CD4-positive, CD25-positive, alpha-beta regulatory T cell (primary cell): Measurements from ENCODE around the gene LZTFL1. TPM values are rescaled to one million over a fixed set of nuclear protein-coding genes. Genes with fewer than 3 reads are reported as not detected.
A peak's percentile ranks its signal among the peaks of the same experiment; 100 is the strongest.

Experiments used
- ATAC-seq, 2 donors: fragments of 150-1000 bp; cut with Tn5 transposase; one replicate each; pipeline ENCODE4 v1.10.0; 2021; ENCODE audit warnings: low read depth in 2 of 2, moderate number of reproducible peaks in 2 of 2, moderate library complexity in 1 of 2
- DNase-seq, 3 donors: peaks; one replicate each; pipeline versions ENCODE4 v3.0.0 to v3.0.0-alpha.2; 2012 to 2022; ENCODE audit warnings: mixed read lengths in 1 of 3
- H3K27ac ChIP-seq: one replicate; pipeline ENCODE4 v1.7.0; 2013; ENCODE audit warnings: mild to moderate bottlenecking, low read length; ENCODE audit not compliant: insufficient read depth, poor library complexity, severe bottlenecking
- H3K27me3 ChIP-seq: one replicate; pipeline ENCODE4 v1.7.0; 2013; ENCODE audit warnings: low read length; ENCODE audit not compliant: control insufficient read depth, insufficient read depth
- H3K36me3 ChIP-seq: one replicate; pipeline ENCODE4 v1.7.0; 2013; ENCODE audit warnings: mild to moderate bottlenecking, low read length, moderate library complexity; ENCODE audit not compliant: control insufficient read depth, insufficient read depth
- H3K4me1 ChIP-seq: 2 replicates; pipeline ENCODE4 v1.7.0; 2013; ENCODE audit warnings: mild to moderate bottlenecking, low read length; ENCODE audit not compliant: insufficient read depth, control insufficient read depth, poor library complexity, severe bottlenecking
- H3K4me3 ChIP-seq: one replicate; pipeline ENCODE4 v1.7.0; 2013; ENCODE audit warnings: low read depth, mild to moderate bottlenecking, low read length, moderate library complexity
- H3K9me3 ChIP-seq, 2 experiments: 1 replicate in 1 of 2; 2 replicates in 1 of 2; pipeline ENCODE4 v1.7.0; 2013; ENCODE audit warnings: low read length in 2 of 2, mild to moderate bottlenecking in 1 of 2, moderate library complexity in 1 of 2; ENCODE audit not compliant: control insufficient read depth in 2 of 2
- H3K27ac Mint-ChIP-seq, 3 donors: one replicate each; pipeline ENCODE4 v1.8.0; 2020 to 2022; ENCODE audit warnings: mild to moderate bottlenecking in 3 of 3, mixed read lengths in 3 of 3, moderate library complexity in 2 of 3
- H3K27me3 Mint-ChIP-seq: one replicate; pipeline ENCODE4 v1.8.0; 2022; ENCODE audit warnings: mild to moderate bottlenecking, mixed read lengths
- H3K36me3 Mint-ChIP-seq: one replicate; pipeline ENCODE4 v1.8.0; 2020; ENCODE audit warnings: mixed read lengths
- H3K4me1 Mint-ChIP-seq, 4 donors: one replicate each; pipeline ENCODE4 v1.8.0; 2020 to 2022; ENCODE audit warnings: mixed read lengths in 4 of 4, mild to moderate bottlenecking in 1 of 4
- H3K4me3 Mint-ChIP-seq, 4 donors: one replicate each; pipeline ENCODE4 v1.8.0; 2020 to 2022; ENCODE audit warnings: mild to moderate bottlenecking in 4 of 4, mixed read lengths in 4 of 4, moderate library complexity in 3 of 4
- H3K9me3 Mint-ChIP-seq, 7 donors: one replicate each; pipeline ENCODE4 v1.8.0; 2020 to 2022; ENCODE audit warnings: mixed read lengths in 7 of 7, mild to moderate bottlenecking in 3 of 7, moderate library complexity in 2 of 7
- polyA plus RNA-seq, 4 donors: library from polyadenylated mRNA; unstranded; fragments of 300-500 nt; fragmentation: Illumina TruSeq; gene quantifications; one replicate each; pipeline ENCODE4 v1.2.3, GENCODE V29; 2021
- total RNA-seq: library from RNA; stranded (reverse); gene quantifications from one replicate; pipeline ENCODE4 v1.2.3, GENCODE V29; 2022

Gene LZTFL1
- total and polyA plus RNA-seq, 5 donors from 2014 or later: 6.4 to 14.6 (median 11.1) TPM

- Mint-ChIP-seq H3K9me3 (no peaks in the 10 kb centered on the region), H3K4me1 (peaks cover 0 to 17% (median 6%) of the 10 kb centered on the region in 4 donors), H3K36me3 (no peaks in the 10 kb centered on the region), H3K4me3 (peak overlapping the region in 3 of 4 donors; percentile 44 to 61 (median 47)), H3K27me3 (peaks cover 74% of the 10 kb centered on the region), H3K27ac (no peak overlapping the region)
- H3K27me3 ChIP-seq: peaks cover 48% of the 10 kb centered on the region
- ATAC-seq (no peak), DNase-seq (no peak)
- no peaks in the 10 kb centered on the region for H3K36me3 ChIP-seq
- H3K9me3 ChIP-seq: no peaks in the 10 kb centered on the region
- no peak overlapping the region for H3K4me3 ChIP-seq
- H3K27ac ChIP-seq: no peak overlapping the region
- H3K4me1 ChIP-seq: peaks cover 18% of the 10 kb centered on the region
Observed at GRCh38 chr3:45796902-45797637, 44.8 kb downstream of the LZTFL1 start.

DNA sequence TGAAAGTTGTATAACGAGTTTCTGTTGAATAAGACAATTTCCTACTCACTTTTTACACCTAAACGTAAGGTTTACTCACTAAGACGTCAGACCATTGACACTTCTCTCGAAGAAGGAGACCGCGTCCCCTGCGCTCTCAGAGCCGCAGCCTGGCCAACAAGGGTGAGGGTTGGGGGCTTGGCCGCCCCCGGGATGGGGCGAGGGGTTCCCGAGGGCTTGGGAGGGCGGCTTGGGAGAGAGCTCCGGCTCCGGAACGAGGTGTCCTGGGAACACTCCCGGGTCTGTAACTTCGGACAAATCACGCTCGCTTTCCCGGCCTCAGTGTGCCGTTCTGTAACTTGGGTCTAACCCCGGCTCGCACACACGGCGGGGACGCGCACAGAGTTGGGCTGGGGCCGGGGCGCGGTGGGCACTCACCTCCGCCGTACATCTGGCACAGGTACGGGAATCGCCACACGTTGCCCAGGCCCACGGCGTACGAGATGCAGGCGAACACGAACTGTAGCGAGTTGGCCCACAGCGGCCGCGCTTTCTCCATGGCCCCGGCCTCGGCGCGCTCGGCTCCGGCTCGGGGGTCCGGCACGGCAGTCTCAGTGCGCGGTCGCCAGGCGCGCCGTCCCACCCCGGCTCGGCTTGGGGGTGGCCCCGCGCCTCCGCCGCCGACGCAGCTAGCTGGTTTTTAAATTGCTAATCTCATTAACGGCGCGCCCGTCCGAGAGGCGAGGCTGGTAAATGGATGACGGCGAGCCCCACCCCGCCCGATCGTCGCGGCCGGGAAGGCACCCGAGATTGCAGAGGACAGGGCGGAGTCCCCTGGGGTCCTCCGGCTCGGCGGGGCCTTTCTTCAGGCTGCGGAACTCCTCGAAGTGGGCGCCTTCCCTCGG is 45.8 kb downstream of the LZTFL1 start, which contains the start of gene SLC6A20:
SLC6A20 (minus strand) TSS at position 655 of the 884 bp plus-strand sequence; CDS start at position 538, 117 bp downstream.
- DNase-seq: peak in 2 of 3 donors; percentile 12 to 18
- no peaks in the 10 kb centered on the region for H3K9me3 Mint-ChIP-seq
- H3K4me3 Mint-ChIP-seq: peak within 1 kb of the TSS; percentile 47 to 92 (median 79)
- no peak within 1 kb of the TSS for H3K27ac ChIP-seq
- no peaks in the 10 kb centered on the region for H3K9me3 ChIP-seq
- H3K4me1 ChIP-seq: peaks cover 18% of the 10 kb centered on the region
- H3K27me3 Mint-ChIP-seq: peaks cover 83% of the 10 kb centered on the region
- H3K4me3 ChIP-seq: peak within 1 kb of the TSS; percentile 69
- no peaks in the 10 kb centered on the region for H3K36me3 Mint-ChIP-seq
- ATAC-seq: no peak
- H3K4me1 Mint-ChIP-seq: peaks cover 0 to 17% (median 6%) of the 10 kb centered on the region in 4 donors
- peaks cover 48% of the 10 kb centered on the region for H3K27me3 ChIP-seq
- peak within 1 kb of the TSS in 1 of 3 donors; percentile 82 for H3K27ac Mint-ChIP-seq
- no peaks in the 10 kb centered on the region for H3K36me3 ChIP-seq

DNA sequence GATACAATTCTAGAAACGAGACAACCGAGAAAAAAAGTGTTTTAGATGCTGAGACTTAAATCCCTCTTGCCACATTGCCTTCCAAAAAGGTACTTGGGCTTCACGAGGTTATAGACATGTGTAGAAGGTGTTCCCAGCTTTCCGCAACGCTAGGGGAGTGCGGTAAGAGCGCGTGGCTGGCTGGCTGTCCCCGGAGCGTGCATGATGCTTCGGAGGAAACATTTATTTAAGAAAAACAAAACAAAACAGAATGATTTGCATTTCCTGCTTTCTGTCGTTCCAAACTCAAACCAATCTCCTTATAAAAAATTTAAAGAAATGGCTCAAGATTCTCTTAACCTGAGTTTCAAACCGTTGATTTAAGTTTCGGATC is 46.4 kb downstream of the LZTFL1 start:
- peaks cover 18% of the 10 kb centered on the region for H3K4me1 ChIP-seq
- DNase-seq: no peak
- no peaks in the 10 kb centered on the region for H3K9me3 ChIP-seq
- peaks cover 48% of the 10 kb centered on the region for H3K27me3 ChIP-seq
- H3K36me3 Mint-ChIP-seq: no peaks in the 10 kb centered on the region
- peak overlapping the region; percentile 69 for H3K4me3 ChIP-seq
- H3K9me3 Mint-ChIP-seq: peaks cover 0 to under 1% (median 0%) of the 10 kb centered on the region in 7 donors
- peaks cover 87% of the 10 kb centered on the region for H3K27me3 Mint-ChIP-seq
- H3K27ac ChIP-seq: no peak overlapping the region
- H3K4me1 Mint-ChIP-seq: peaks cover 0 to 17% (median 6%) of the 10 kb centered on the region in 4 donors
- peak overlapping the region; percentile 46 to 92 (median 79) for H3K4me3 Mint-ChIP-seq
- peak overlapping the region in 1 of 3 donors; percentile 82 for H3K27ac Mint-ChIP-seq
- no peaks in the 10 kb centered on the region for H3K36me3 ChIP-seq
- ATAC-seq: no peak

DNA sequence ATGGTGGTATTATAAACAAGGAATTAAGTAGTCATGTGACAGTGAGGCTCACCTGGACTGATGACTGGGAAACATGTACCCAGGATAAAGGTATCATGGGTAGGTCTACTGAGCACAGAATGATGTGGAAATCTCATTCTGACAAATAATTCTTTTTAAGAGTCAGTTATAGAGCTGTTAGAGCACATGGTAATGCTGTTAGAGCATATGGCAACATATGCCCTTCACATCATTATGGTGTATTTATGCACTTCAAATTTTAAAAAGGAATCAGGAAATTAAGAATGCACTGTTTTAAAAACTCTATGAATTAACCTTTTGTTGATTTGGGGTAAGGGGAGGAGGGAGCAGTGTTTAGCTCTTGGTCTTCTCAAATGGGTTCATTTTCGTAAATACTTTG is 47.3 kb downstream of the LZTFL1 start:
- H3K4me3 Mint-ChIP-seq: peak overlapping the region in 1 of 4 donors; percentile 52
- H3K4me1 ChIP-seq: peaks cover 18% of the 10 kb centered on the region
- peaks cover 0 to 4% of the 10 kb centered on the region in 2 experiments for H3K9me3 ChIP-seq
- H3K27me3 Mint-ChIP-seq: peaks cover 87% of the 10 kb centered on the region
- peaks cover 0 to 17% (median 6%) of the 10 kb centered on the region in 4 donors for H3K4me1 Mint-ChIP-seq
- DNase-seq (no peak), ATAC-seq (no peak)
- no peak overlapping the region for H3K27ac Mint-ChIP-seq
- no peak overlapping the region for H3K4me3 ChIP-seq
- H3K36me3 Mint-ChIP-seq: no peaks in the 10 kb centered on the region
- no peaks in the 10 kb centered on the region for H3K36me3 ChIP-seq
- no peak overlapping the region for H3K27ac ChIP-seq
- peaks cover 48% of the 10 kb centered on the region for H3K27me3 ChIP-seq
- peaks cover 0 to 7% (median 3%) of the 10 kb centered on the region in 7 donors for H3K9me3 Mint-ChIP-seq

- H3K4me1 ChIP-seq: peaks cover 18% of the 10 kb centered on the region
- Mint-ChIP-seq H3K4me1 (peaks cover 0 to 17% (median 6%) of the 10 kb centered on the region in 4 donors), H3K27ac (no peak overlapping the region), H3K36me3 (no peaks in the 10 kb centered on the region), H3K27me3 (peaks cover 84% of the 10 kb centered on the region), H3K4me3 (no peak overlapping the region), H3K9me3 (peaks cover 0 to 8% (median 3%) of the 10 kb centered on the region in 7 donors)
- DNase-seq (no peak), ATAC-seq (no peak)
- no peak overlapping the region for H3K4me3 ChIP-seq
- peaks cover 2 to 7% of the 10 kb centered on the region in 2 experiments for H3K9me3 ChIP-seq
- H3K27me3 ChIP-seq: peaks cover 43% of the 10 kb centered on the region
- H3K27ac ChIP-seq: no peak overlapping the region
- H3K36me3 ChIP-seq: no peaks in the 10 kb centered on the region
Observed at GRCh38 chr3:45794177-45794560, 47.8 kb downstream of the LZTFL1 start.

GRCh38 chr3:45793482-45794176 is 48.3 kb downstream of the LZTFL1 start:
- peaks cover 0 to 10% (median 3%) of the 10 kb centered on the region in 7 donors for H3K9me3 Mint-ChIP-seq
- peaks cover 84% of the 10 kb centered on the region for H3K27me3 Mint-ChIP-seq
- ATAC-seq: no peak
- Histone ChIP-seq H3K27ac (no peak overlapping the region), H3K4me3 (no peak overlapping the region), H3K27me3 (peaks cover 41% of the 10 kb centered on the region), H3K9me3 (peaks cover 7 to 8% of the 10 kb centered on the region in 2 experiments), H3K4me1 (peaks cover 18% of the 10 kb centered on the region), H3K36me3 (no peaks in the 10 kb centered on the region)
- H3K4me3 Mint-ChIP-seq: no peak overlapping the region
- DNase-seq: no peak
- peaks cover 0 to 17% (median 6%) of the 10 kb centered on the region in 4 donors for H3K4me1 Mint-ChIP-seq
- H3K27ac Mint-ChIP-seq: peak overlapping the region in 1 of 3 donors; percentile 50
- H3K36me3 Mint-ChIP-seq: no peaks in the 10 kb centered on the region

DNA sequence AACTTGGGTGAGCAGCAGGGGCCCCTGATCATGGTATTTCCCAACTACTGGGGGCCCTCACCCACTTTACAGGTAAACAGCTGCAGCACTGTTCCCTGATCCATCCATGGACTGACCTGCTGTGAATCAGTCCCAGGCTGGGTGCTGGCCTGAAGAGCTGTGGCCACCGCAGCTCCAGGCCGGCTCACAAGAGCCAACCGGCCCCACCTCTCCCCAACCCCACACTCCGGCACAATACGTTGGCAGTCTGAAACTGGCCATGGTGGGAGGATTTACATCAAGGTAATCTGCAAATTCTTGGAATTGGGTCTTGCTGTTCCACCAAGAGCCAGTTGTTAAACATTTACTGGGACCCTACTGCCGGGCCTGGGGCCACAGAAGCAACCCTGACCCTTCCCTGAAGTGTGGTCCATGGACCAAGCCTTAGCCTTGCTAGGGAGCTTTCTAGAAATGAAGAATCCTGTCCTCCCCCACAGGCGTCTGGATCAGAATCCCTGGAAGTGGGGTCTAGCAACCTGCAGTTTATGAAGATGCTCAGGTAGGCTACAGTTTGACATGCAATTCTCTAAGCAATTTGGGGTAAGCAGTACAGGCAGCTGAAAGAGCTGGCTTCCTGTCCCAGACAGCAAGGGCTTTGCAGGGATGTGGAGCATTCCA is 49.3 kb downstream of the LZTFL1 start:
- H3K9me3 Mint-ChIP-seq: peaks cover 0 to 10% (median 3%) of the 10 kb centered on the region in 7 donors
- Histone ChIP-seq H3K27me3 (peaks cover 37% of the 10 kb centered on the region), H3K4me1 (peaks cover 18% of the 10 kb centered on the region), H3K4me3 (no peak overlapping the region), H3K36me3 (no peaks in the 10 kb centered on the region), H3K27ac (no peak overlapping the region), H3K9me3 (peaks cover 7 to 8% of the 10 kb centered on the region in 2 experiments)
- H3K36me3 Mint-ChIP-seq: no peaks in the 10 kb centered on the region
- peaks cover 0 to 17% (median 6%) of the 10 kb centered on the region in 4 donors for H3K4me1 Mint-ChIP-seq
- H3K27ac Mint-ChIP-seq: no peak overlapping the region
- DNase-seq: no peak
- no peak overlapping the region for H3K4me3 Mint-ChIP-seq
- no peak for ATAC-seq
- peaks cover 76% of the 10 kb centered on the region for H3K27me3 Mint-ChIP-seq
